ENCODE measurements around the gene ABHD2. TPM values are rescaled to one million over a fixed set of nuclear protein-coding genes. Genes with fewer than 3 reads are reported as not detected.

The ABHD2 gene
- total RNA-seq, 1 experiment from 2014 or later = 15.6 TPM

GRCh38 chr15:89146366-89146765 is 58.1 kb downstream of the ABHD2 start:
- no peaks in the 10 kb centered on the region for H3K27me3 ChIP-seq (ENCODE audit: insufficient read depth, low read length)
- H3K27ac ChIP-seq (ENCODE audit: insufficient read length, low read depth, low read length) = no peak overlapping the region
- H3K4ac ChIP-seq (ENCODE audit: low read depth, low read length) = no peak overlapping the region
- no peak overlapping the region for H2BK120ac ChIP-seq (ENCODE audit: low read depth, low read length, poor library complexity, severe bottlenecking)
- no CpG with 5 or more reads among the region's 5 CpGs for WGBS (ENCODE audit: extremely low coverage, insufficient read length, low lambda C conversion rate)
- no peak overlapping the region for H3K56ac ChIP-seq (ENCODE audit: insufficient read length, low read depth, low read length)
- no peaks in the 10 kb centered on the region for H3K79me1 ChIP-seq (ENCODE audit: insufficient read depth, low read depth, low read length, poor library complexity, severe bottlenecking)
- no peak overlapping the region for H3K9ac ChIP-seq (ENCODE audit: extremely low read depth, insufficient read length, low read length)
- no peak overlapping the region for H4K5ac ChIP-seq (ENCODE audit: insufficient read length, low read depth, low read length)
- DNase-seq = no peak
- no peak overlapping the region for H4K8ac ChIP-seq (replicated peaks; ENCODE audit: insufficient read length, low read depth, low read length)
- Mint-ChIP-seq H3K9me3 (no peaks in the 10 kb centered on the region), H3K27ac (no peak overlapping the region), H3K36me3 (ENCODE audit: insufficient read depth in 1 of 3, low read depth in 3 of 3) (peaks cover 0 to 1% (median under 1%) of the 10 kb centered on the region in 3 experiments; a peak in 3 of 7 replicates), H3K4me3 (no peak overlapping the region), H3K4me1 (peaks cover 12 to 13% of the 10 kb centered on the region in 2 experiments), H3K27me3 (ENCODE audit: low read depth) (no peaks in the 10 kb centered on the region)
- no peak overlapping the region for H3T11ph ChIP-seq (ENCODE audit: low read length)
- H4K20me1 ChIP-seq (ENCODE audit: control insufficient read depth, insufficient read depth, insufficient read length) = no peaks in the 10 kb centered on the region
- no peak overlapping the region for H2AK5ac ChIP-seq (ENCODE audit: insufficient read length, low read length)
- no peak overlapping the region for H3K18ac ChIP-seq (ENCODE audit: insufficient read length, low read depth, low read length)
- H2BK15ac ChIP-seq (ENCODE audit: low read depth, low read length) = no peak overlapping the region
- H2AFZ ChIP-seq (ENCODE audit: low read length) = no peak overlapping the region
- no peak overlapping the region for H2BK5ac ChIP-seq (ENCODE audit: insufficient read length, low read length)
- H3K23me2 ChIP-seq (ENCODE audit: insufficient read length, low read depth, low read length, poor library complexity, severe bottlenecking) = no peaks in the 10 kb centered on the region
- no peaks in the 10 kb centered on the region for H3K9me3 ChIP-seq (ENCODE audit: control insufficient read depth, low read depth, low read length)
- no peak for TF ChIP-seq CTCF (conservative IDR thresholded peaks at IDR 0.05)
- H3K4me2 ChIP-seq (ENCODE audit: insufficient read depth, insufficient read length, low read length) = no peak overlapping the region
- no peak overlapping the region for H4K91ac ChIP-seq (ENCODE audit: insufficient read length, low read depth, low read length)
- no peak overlapping the region for H2BK12ac ChIP-seq (ENCODE audit: insufficient read length, low read depth, low read length)
- H2BK20ac ChIP-seq (ENCODE audit: low read depth, low read length, poor library complexity, severe bottlenecking) = no peak overlapping the region
- no peak overlapping the region for H3K14ac ChIP-seq (ENCODE audit: insufficient read depth, low read length)
- H3K23ac ChIP-seq (ENCODE audit: insufficient read length, low read depth, low read length) = no peak overlapping the region
- no peaks in the 10 kb centered on the region for H3K79me2 ChIP-seq (ENCODE audit: insufficient read depth, low read length)
- no peaks in the 10 kb centered on the region for H3K4me1 ChIP-seq (ENCODE audit: insufficient read depth, low read length)
